SK-N-SH (cell line): Measurements from ENCODE around the gene NEMP1. TPM values are rescaled to one million over a fixed set of nuclear protein-coding genes. Genes with fewer than 3 reads are reported as not detected.

ENCODE experiments used
- CTCF ChIA-PET: fragments of 300-600, 350-600 bp; formaldehyde crosslinking; extraction: SDS; loops from one replicate; lab custom pipeline; 2021; lab: Yijun Ruan, JAX
- POLR2A ChIA-PET: fragments of 350-600 bp; sonication (Branson Sonifier 250); formaldehyde crosslinking; extraction: SDS; loops from one replicate; lab custom pipeline; 2020; ENCODE audit warnings: antibody characterized with exemption, inconsistent platforms; lab: Yijun Ruan, JAX
- DNase-seq: peaks from one replicate; pipeline ENCODE4 v3.0.0; 2012
- H2AFZ ChIP-seq: fragments of 200-600 bp; sonication (generic); 2 replicates; pipeline ENCODE4 v1.8.1; 2016; ENCODE audit warnings: antibody characterized with exemption, mild to moderate bottlenecking, low read depth
- H3F3A ChIP-seq: fragments of 200-600 bp; sonication (generic); replicated peaks from 2 replicates; pipeline ENCODE3; 2016; ENCODE audit warnings: antibody characterized with exemption, mild to moderate bottlenecking; ENCODE audit not compliant: insufficient read depth
- H3K27ac ChIP-seq, 2 experiments: fragments of 200-500 bp in 1 of 2; fragments of 200-600 bp in 1 of 2; sonication (Bioruptor generic) in 1 of 2; sonication (generic), shearing (Covaris generic) in 1 of 2; 2 replicates each; pipeline versions ENCODE4 v1.5.1 to v1.6.1; 2014 to 2016; ENCODE audit warnings: low read depth in 2 of 2, inconsistent platforms in 1 of 2, low read length in 1 of 2, mild to moderate bottlenecking in 1 of 2, mixed read lengths in 1 of 2
- H3K27me3 ChIP-seq: fragments of 200-600 bp; sonication (generic), shearing (Covaris generic); 2 replicates; pipeline ENCODE4 v1.6.1; 2016; ENCODE audit warnings: mixed run types; ENCODE audit not compliant: insufficient read depth
- H3K36me3 ChIP-seq, 2 experiments: fragments of 200-500 bp in 1 of 2; fragments of 200-600 bp in 1 of 2; sonication (Bioruptor generic) in 1 of 2; sonication (generic) in 1 of 2; replicated peaks in 1 of 2; 2 replicates each; pipeline versions ENCODE3 to v1.5.1; 2014 to 2016; ENCODE audit warnings: low read length in 1 of 2, mild to moderate bottlenecking in 1 of 2; ENCODE audit not compliant: insufficient read depth in 2 of 2, control insufficient read depth in 1 of 2
- H3K4me1 ChIP-seq, 2 experiments: fragments of 200-500 bp in 1 of 2; fragments of 200-600 bp in 1 of 2; sonication (Bioruptor generic) in 1 of 2; sonication (generic), shearing (Covaris generic) in 1 of 2; 2 replicates each; pipeline versions ENCODE4 v1.5.1 to v1.6.1; 2014 to 2016; ENCODE audit warnings: low read depth in 1 of 2, low read length in 1 of 2, mixed run types in 1 of 2; ENCODE audit not compliant: insufficient read depth in 2 of 2, control insufficient read depth in 1 of 2
- H3K4me2 ChIP-seq: fragments of 200-600 bp; sonication (generic), shearing (Covaris generic); 2 replicates; pipeline ENCODE4 v1.6.1; 2017; ENCODE audit warnings: mixed run types
- H3K4me3 ChIP-seq, 2 experiments: fragments of 200-500 bp in 1 of 2; fragments of 200-600 bp in 1 of 2; sonication (Bioruptor generic) in 1 of 2; sonication (generic), shearing (Covaris generic) in 1 of 2; 2 replicates each; pipeline versions ENCODE4 v1.5.1 to v1.8.1; 2014 to 2016; ENCODE audit warnings: low read depth in 2 of 2, inconsistent platforms in 1 of 2, low read length in 1 of 2, mild to moderate bottlenecking in 1 of 2, mixed read lengths in 1 of 2, moderate library complexity in 1 of 2
- H3K79me2 ChIP-seq: fragments of 200-600 bp; sonication (generic); 2 replicates; pipeline ENCODE4 v1.8.1; 2017; ENCODE audit warnings: mild to moderate bottlenecking; ENCODE audit not compliant: insufficient read depth
- H3K9ac ChIP-seq: fragments of 200-600 bp; sonication (generic); 2 replicates; pipeline ENCODE4 v1.6.1; 2017; ENCODE audit warnings: mixed run types
- H3K9me2 ChIP-seq: fragments of 200-600 bp; sonication (generic); 2 replicates; pipeline ENCODE4 v1.6.1; 2017; ENCODE audit warnings: mixed run types
- H3K9me3 ChIP-seq: fragments of 200-600 bp; sonication (generic); 2 replicates; pipeline ENCODE4 v1.6.1; 2017; ENCODE audit warnings: mixed run types, mild to moderate bottlenecking, moderate library complexity
- H4K20me1 ChIP-seq: fragments of 200-600 bp; sonication (generic); 2 replicates; pipeline ENCODE4 v1.6.1; 2017; ENCODE audit warnings: mild to moderate bottlenecking, mixed run types; ENCODE audit not compliant: insufficient read depth
- CHD2 ChIP-seq: fragments of 150-350 bp; IDR thresholded peaks from 2 replicates; pipeline ENCODE4 v1.6.1; 2018; ENCODE audit warnings: low read length; ENCODE audit not compliant: partially characterized antibody
- ELF1 ChIP-seq: IDR thresholded peaks from 2 replicates; pipeline ENCODE4 v1.4.0; 2012
- GABPA ChIP-seq: IDR thresholded peaks from 2 replicates; pipeline ENCODE4 v1.4.0; 2012; ENCODE audit warnings: low read depth, mild to moderate bottlenecking
- MEF2A ChIP-seq: IDR thresholded peaks from 2 replicates; pipeline ENCODE4 v1.4.0; 2012; ENCODE audit warnings: low read depth, borderline replicate concordance
- NFIC ChIP-seq: IDR thresholded peaks from 2 replicates; pipeline ENCODE4 v1.4.0; 2012; ENCODE audit warnings: borderline replicate concordance
- RCOR1 ChIP-seq: fragments of 150-350 bp; IDR thresholded peaks from 2 replicates; pipeline ENCODE4 v1.6.1; 2017; ENCODE audit warnings: antibody characterized with exemption, low read length
- REST ChIP-seq: IDR thresholded peaks from 2 replicates; pipeline ENCODE4 v1.6.1; 2012; ENCODE audit warnings: mild to moderate bottlenecking, low read depth, low read length, moderate library complexity
- USF1 ChIP-seq: IDR thresholded peaks from 2 replicates; pipeline ENCODE4 v1.4.0; 2012; ENCODE audit warnings: low read depth, borderline replicate concordance
- WGBS: methylation state at CpG from one replicate; pipeline ENCODE4 v1.1.6; 2017; ENCODE audit warnings: low lambda C conversion rate; 5-methylcytosine and 5-hydroxymethylcytosine counted together
- polyA plus RNA-seq, 3 experiments: library from polyadenylated mRNA; depleted of rRNA; stranded (reverse); fragments of >200 nt; gene quantifications; 2 replicates each; pipeline ENCODE4 v1.2.3, GENCODE V29; 2012

NEMP1 gene
- polyA plus RNA-seq, 1 of the 3 experiments (the other 2 are of a cell fraction), result 6.2 TPM

- Histone ChIP-seq H2AFZ (no peak overlapping the region), H4K20me1 (no peaks in the 10 kb centered on the region), H3K9me2 (no peaks in the 10 kb centered on the region)
- POLR2A ChIA-PET, result no interaction called here
- TF ChIP-seq CHD2 (no peak), RCOR1 (no peak), MEF2A (no peak), GABPA (no peak), REST (no peak), NFIC (no peak)
- TF ChIP-seq, all 33 proteins: peak for 0
- Histone ChIP-seq H3F3A (no peaks in the 10 kb centered on the region), H3K4me1 (peaks cover 0 to 11% of the 10 kb centered on the region in 2 experiments; a peak in 1 of 4 replicates), H3K27me3 (peaks cover 38% of the 10 kb centered on the region), H3K4me3 (no peak overlapping the region), H3K79me2 (no peaks in the 10 kb centered on the region), H3K9me3 (no peaks in the 10 kb centered on the region), H3K27ac (no peak overlapping the region), H3K4me2 (no peak overlapping the region), H3K36me3 (no peaks in the 10 kb centered on the region), H3K9ac (no peak overlapping the region)
- WGBS, result 68% methylated on average over 12 of the region's 12 CpGs
- no peak for DNase-seq
- CTCF ChIA-PET, result interaction anchor here (0.9 to 15.0 kb wide), 11 partner anchors 8 to 100 kb away, joined by 3 to 257 read pairs (median 5); partner anchors contain the start of gene STAT6
Observed at GRCh38 chr12:57011438-57012424, 66.9 kb downstream of the NEMP1 start.

GRCh38 chr12:57010627-57011247 is 67.9 kb downstream of the NEMP1 start:
- Histone ChIP-seq H3K27ac (no peak overlapping the region), H2AFZ (no peak overlapping the region), H3K36me3 (no peaks in the 10 kb centered on the region), H4K20me1 (no peaks in the 10 kb centered on the region), H3K4me1 (peaks cover 0 to 8% of the 10 kb centered on the region in 2 experiments; a peak in 1 of 4 replicates), H3F3A (no peaks in the 10 kb centered on the region), H3K27me3 (peaks cover 32% of the 10 kb centered on the region), H3K9me3 (no peaks in the 10 kb centered on the region), H3K9me2 (no peaks in the 10 kb centered on the region), H3K4me2 (no peak overlapping the region), H3K79me2 (peaks cover 4% of the 10 kb centered on the region), H3K9ac (no peak overlapping the region), H3K4me3 (no peak overlapping the region)
- POLR2A ChIA-PET, result no interaction called here
- WGBS, result 84% methylated on average over 4 of the region's 4 CpGs
- TF ChIP-seq USF1 (no peak), CHD2 (no peak), ELF1 (no peak)
- CTCF ChIA-PET, result interaction anchor here (1.1 to 15.0 kb wide), 7 partner anchors 19 to 101 kb away, joined by 3 to 257 read pairs (median 13); partner anchors contain the start of gene STAT6
- no peak for DNase-seq
